ENCODE data around the gene TUBGCP2. TPM values are rescaled to one million over a fixed set of nuclear protein-coding genes. Genes with fewer than 3 reads are reported as not detected.
"Not testable (repeated sequence)": the region's sequence is repeated elsewhere in the genome, so short reads cannot be mapped to it uniquely, and the experiment has no call there.

Gene TUBGCP2
- total RNA-seq, 1 donor from 2014 or later, result 76.0 TPM

DNA sequence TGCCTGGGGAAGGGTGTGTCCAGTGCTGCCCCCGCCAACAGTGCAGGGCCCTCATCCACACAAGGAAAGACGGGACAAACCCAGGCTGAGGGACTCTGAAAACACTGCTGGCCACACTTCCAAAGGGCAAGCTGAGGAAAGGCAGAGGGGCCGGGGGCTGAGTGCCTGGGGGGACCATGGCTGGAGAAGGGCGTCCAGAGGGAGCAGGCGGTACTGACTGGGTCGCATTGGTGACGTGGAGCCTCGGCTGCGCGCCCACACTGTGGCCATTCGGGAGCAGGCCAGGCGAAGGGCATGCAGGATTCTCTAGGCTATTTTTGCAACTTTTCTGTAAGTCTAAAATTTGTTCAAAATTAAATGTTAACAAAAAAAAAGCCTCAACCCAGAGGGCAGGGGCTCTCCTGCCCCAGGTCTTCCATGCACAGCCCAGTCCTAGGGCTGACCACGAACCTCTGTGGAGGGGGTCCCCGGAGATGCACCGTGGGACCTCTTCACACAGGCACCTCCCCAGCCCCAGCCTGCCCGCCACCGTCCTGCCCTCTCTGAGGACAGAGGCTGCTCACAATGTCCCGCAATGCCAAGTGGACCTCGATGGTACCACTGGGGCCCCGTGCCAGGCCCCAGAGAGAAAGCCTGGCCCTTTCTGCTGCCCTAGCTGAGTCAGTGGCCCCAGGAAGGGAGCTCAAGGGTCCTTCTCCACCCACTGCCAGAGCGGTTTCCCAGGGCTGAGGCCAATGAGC lies 42.4 kb downstream of the TUBGCP2 start:
- no peak for DNase-seq (ENCODE audit: low read depth)

GRCh38 chr10:133265052-133265451 lies 43.6 kb downstream of the TUBGCP2 start:
- not testable (repeated sequence) for DNase-seq (ENCODE audit: low read depth)

DNA sequence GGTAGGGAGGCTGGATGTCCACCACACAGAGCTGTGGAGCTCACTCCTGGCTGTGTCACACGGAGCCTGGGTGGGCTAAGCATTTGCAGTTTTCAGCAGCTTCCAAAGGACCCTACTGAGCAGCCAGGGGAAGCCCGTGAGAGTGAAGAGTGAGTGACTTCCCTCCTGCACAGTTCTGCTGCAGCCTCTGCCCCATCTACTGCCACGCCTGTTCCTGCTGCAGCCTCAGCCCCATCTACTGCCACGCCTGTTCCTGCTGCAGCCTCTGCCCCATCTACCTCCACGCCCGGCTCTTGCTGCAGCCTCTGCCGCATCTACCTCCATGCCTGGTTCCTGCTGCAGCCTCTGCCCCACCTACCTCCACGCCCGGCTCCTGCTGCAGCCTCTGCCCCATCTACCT lies 44.2 kb downstream of the TUBGCP2 start:
- no peak for DNase-seq (ENCODE audit: low read depth)

- DNase-seq (ENCODE audit: low read depth), result no peak
Observed at GRCh38 chr10:133263674-133264073, 45.0 kb downstream of the TUBGCP2 start.

GRCh38 chr10:133262696-133263095 lies 46.0 kb downstream of the TUBGCP2 start:
- DNase-seq (ENCODE audit: low read depth), result no peak

DNA sequence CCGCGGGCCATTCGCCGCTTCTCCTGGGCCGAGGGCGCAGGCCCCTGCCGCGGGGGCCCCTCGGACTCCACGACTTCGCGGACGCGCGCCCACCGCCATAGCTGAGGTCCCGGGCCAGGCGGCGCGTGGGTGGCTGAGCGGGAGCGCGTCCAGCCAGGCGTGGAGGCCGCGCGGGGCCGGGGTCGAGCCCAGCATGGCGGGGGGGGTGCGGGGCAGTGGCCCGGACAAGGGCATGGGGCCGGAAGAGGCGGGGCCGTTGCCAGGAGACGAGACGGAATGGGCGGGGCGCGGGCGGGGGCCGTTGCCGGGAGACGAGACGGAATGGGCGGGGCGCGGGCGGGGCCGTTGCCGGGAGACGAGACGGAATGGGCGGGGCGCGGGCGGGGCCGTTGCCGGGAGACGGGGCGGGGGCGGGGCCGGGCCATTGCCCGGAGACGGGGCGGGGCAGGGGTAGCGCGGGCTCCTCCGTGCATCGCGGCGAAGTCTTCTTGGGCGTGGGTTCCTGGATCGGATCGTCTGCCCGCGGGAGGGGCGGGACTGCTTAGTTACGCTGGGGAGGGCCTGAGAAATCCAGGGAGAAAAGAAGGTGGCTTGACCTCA lies 46.8 kb downstream of the TUBGCP2 start:
- no peak for DNase-seq (ENCODE audit: low read depth)

DNA sequence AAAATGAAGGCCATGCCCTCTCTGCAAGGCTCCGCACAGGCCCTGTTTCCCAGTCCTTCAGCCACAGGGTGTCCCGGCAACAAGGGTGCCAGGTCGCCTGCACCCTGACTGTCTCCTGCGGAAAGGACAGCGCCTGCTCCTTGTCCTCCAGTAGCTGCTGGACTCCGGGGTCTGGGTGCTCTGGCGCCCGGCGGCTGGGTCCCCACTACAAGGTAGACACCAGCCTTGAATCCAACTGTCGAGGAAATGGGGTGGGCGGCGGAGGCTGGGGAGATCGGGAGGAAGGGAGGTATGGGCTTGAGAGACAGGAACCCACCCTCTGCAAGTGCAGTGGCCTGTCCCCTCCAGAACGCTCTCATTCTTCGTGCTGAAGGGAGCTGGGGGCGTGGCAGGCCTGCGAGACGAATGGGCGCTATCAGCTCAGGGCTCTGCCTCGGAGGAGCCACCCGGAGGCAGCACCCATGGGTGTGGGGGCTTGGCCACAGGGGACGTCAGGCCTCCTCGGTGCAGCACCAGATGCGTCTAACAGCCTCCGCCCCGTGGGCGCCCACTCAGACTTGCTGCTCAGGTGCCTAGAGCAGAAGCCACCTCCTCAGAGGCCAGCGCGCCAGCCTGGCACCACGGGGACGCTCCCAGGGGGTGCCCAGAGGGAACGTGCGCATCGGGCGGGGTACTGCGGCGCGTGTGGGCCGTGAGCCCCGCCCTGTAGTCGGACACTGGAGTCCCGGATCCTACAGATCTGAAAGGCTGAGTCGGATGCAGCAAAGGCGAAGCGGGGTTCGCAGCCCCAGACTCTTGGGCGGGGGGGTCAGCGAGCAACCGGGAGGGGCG lies 47.6 kb downstream of the TUBGCP2 start:
- DNase-seq (ENCODE audit: low read depth), result no peak

GRCh38 chr10:133259602-133259989 lies 49.1 kb downstream of the TUBGCP2 start:
- no peak for DNase-seq (ENCODE audit: low read depth)

GRCh38 chr10:133258818-133259601 lies 49.7 kb downstream of the TUBGCP2 start:
- peak; percentile 98 for DNase-seq (ENCODE audit: low read depth)

- DNase-seq (ENCODE audit: low read depth), result no peak
Observed at GRCh38 chr10:133258066-133258817, 50.4 kb downstream of the TUBGCP2 start.

GRCh38 chr10:133257489-133258065 lies 51.1 kb downstream of the TUBGCP2 start:
- peak; percentile 34 for DNase-seq (ENCODE audit: low read depth)

GRCh38 chr10:133255323-133255722 lies 53.3 kb downstream of the TUBGCP2 start:
- DNase-seq (ENCODE audit: low read depth), result no peak

- no peak for DNase-seq (ENCODE audit: low read depth)
Observed at GRCh38 chr10:133254421-133255120, 54.1 kb downstream of the TUBGCP2 start.

- no peak for DNase-seq (ENCODE audit: low read depth)
Observed at GRCh38 chr10:133253361-133253955, 55.2 kb downstream of the TUBGCP2 start.

- DNase-seq (ENCODE audit: low read depth), result no peak
Observed at GRCh38 chr10:133252223-133252552, 56.5 kb downstream of the TUBGCP2 start.

DNA sequence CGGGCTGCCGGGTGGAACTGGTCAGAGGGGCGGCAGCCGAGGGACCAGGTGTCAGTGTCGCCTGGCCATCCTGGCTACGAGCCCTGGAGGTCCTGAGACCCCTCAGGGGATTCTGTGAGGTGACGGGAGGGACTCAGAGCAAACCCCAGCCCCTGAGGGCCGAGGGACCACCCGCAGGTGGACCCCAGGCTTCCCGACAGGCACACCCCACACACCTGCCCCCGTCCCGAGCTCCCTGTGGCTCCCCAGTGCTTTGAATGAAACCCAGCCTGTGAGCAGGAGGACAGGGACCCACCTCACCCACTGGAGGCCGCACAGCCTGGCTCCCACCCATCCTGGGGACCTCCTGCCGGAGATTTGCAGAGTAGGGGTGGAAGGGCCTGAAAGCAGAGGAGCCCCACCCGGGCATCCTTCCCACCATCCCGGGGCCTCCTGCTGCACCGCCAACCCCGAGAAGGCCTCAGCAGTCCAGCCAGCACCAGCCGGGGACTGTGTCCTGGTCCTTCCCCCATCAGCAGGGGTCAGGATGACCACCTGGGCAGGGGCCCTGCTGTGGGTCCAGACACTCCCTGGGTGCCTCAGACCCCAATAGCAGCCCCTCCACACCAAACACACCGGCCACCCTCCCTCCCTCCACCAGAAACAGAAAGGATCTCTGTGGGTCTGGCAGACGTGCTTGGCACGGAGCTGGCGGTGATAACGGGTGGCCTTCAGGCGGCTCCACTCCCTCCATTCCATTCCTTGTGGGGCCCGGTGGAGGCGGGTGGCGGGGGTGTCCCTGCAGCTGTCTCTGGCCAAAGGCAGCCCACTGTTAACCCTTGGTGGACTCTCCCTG lies 57.1 kb downstream of the TUBGCP2 start:
- no peak for DNase-seq (ENCODE audit: low read depth)

- DNase-seq (ENCODE audit: low read depth), result no peak
Observed at GRCh38 chr10:133249975-133250754, 58.5 kb downstream of the TUBGCP2 start.

- no peak for DNase-seq (ENCODE audit: low read depth)
Observed at GRCh38 chr10:133249094-133249780, 59.4 kb downstream of the TUBGCP2 start.

All from renal cortical epithelial cell (primary cell).